ENCODE results near the gene FCGR3A.
"Not testable (repeated sequence)": the region's sequence is repeated elsewhere in the genome, so short reads cannot be mapped to it uniquely, and the experiment has no call there.

The FCGR3A gene

DNA sequence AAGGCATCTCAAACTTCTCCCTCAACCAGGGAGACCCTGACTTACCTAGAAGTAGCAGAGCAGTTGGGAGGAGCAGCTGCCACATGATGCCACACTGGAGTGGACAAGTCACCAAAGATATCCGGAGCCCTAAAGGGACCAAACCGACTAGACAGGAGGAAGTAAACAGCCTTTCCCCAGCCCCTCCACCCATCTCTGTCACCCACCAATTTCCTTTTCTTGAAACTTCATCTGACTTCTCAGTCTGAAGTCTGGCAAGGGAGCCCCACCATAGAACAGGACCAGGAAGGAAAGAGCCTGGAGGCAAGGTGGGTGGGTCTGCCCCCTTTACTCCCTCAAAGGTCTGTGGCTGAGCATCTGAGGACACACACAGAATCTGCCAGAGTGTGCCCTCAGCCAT lies at the start of gene FCGR3A:
TSS of gene FCGR3A (minus strand) at position 167 of the 400 bp plus-strand sequence. CDS start at position 85, 82 bp downstream.
- no peak for DNase-seq (ENCODE audit: low read depth, low spot score)

DNA sequence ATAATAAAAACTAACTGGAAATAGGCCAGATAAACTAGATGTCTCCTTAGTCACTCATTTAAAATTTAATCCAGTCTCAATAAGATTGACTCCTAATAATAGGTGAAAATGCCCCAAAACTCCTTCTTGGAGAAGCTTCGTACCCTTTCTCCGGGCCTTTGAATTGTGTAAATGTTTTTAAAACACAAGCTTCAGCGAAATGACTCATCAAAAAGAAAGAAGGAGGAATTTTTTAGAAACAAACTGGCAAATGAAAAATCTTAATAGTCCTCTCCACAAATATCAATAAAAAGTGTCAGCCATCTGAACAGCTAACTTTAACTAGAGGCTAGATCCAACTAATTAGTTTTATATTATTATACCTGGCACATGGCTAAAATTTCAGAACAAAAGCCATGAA lies 47.5 kb upstream of the FCGR3A start:
- not testable (repeated sequence) for DNase-seq (ENCODE audit: low read depth, low spot score)

DNA sequence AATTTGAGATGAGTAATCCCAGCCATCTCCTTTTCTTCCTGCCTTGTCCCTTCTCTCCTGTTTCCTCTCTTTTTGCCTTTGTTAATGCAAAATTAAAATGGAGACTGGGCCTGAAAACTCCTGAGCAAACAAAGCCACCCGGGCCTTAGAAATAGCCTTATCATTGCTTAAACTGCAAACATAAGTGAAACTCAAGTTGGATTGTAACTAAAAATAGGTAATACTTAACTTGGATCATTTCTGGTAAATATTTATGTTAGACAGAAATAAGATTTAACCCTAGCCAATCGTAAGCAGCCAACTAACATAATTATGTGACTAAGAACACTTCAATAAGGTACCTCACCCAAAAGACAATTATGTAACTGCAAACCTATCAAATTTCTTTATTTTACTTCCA lies 46.0 kb upstream of the FCGR3A start:
- not testable (repeated sequence) for DNase-seq (ENCODE audit: low read depth, low spot score)

DNA sequence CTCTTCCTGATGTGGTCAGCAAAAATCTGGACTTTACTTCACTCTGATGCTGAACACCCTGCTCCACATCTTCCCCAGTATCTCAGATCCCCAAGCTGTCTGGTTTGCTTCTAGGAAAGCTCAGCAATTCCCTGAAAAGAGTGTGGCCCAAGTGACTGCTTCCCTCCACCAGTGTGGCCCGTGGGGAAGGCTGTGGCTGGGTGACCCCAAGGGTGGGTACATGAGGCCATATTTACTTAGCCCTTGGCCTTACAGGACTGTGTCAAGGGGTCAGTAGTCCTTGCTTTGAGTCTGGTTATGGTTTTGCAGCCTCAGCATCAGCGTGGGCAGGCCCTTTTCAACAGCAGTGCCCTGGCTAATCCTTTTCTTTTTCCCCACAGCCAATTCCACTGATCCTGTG lies 45.6 kb upstream of the FCGR3A start:
- not testable (repeated sequence) for DNase-seq (ENCODE audit: low read depth, low spot score)

DNA sequence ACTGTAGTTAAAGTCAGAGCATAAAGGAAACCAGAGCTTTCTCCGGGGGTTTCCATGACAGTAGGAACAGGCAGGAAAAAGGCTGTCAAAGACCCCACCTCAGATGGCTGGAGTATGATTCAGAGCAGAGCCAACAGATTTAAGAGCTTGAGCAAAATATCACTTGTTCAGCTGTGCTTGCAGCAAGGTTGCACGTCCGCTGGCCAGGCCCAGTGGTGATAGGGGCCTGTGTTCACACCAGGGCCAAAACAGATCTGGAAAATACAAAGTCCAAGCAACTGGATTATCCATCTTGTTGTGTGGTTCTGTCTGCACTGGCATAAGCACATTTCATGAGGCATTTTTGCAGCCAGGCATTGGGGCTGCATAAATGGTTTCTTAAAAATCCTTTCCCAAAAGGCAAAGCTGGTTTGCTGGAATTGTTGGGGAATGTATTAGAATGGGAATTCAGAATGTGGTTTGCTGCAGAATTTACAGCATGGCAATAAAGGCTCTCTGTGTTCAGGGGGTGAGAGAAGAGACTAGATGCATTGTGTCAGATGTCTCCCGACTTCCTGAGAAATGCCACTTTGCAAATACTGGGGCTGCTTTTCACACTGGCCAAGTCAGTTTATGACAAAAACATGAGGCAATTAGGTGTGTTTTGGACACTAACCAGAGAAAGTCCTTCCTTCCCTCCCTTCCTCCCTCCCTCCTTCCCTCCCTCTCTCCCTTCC lies 44.8 kb upstream of the FCGR3A start:
- not testable (repeated sequence) for DNase-seq (ENCODE audit: low read depth, low spot score)

DNA sequence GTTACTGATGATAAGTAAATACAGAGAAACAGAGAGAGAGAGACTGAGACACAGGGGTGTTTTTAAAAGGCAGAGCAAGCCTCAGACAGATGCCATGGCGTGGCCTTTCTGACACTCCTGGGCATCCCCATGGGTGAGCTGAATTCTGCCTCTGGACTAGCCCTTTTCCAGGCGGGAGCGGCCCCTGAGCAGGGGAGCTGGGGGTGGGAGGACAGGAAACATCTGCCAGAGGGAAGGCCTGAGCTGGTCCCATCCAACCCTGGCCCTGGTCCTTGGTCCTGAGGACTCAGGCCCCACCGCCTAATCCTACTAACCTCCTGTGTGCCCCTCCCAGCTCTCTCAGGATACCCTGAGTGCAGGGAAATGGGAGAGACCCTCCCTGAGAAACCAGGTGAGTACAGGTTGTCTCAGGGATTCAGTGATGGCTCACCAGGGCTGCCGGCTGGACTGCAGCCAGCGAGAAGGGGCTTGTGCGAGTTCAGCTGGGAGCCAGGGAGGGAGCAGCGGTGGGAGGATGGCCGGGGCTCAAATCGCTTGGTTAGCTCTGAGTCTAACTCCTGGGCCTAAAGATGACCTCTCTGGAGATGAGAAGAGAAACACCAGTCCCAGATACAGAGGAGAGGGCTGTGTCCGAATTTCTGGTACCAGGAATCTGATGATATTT lies 43.6 kb upstream of the FCGR3A start:
- DNase-seq (ENCODE audit: low read depth, low spot score) = not testable (repeated sequence)

DNA sequence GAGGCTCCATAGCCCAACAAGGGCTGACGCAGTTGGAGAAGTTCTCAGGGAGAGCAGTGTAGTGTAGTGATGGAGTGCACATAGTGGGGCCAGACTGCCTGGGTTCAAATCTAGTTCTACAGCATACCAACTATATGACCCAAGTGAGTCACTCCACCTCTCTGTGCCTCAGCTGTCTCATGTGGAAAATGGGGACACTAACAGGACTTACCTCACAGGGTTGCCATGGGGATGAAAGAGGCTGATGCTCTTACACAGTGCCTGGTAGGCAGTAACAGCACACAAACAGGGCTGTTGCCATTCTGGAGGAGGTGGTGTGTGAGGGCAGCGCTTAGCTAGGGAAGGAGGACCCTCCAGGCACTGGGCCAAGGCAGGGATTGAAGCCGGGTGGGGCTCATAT lies 43.0 kb upstream of the FCGR3A start:
- DNase-seq (ENCODE audit: low read depth, low spot score) = not testable (repeated sequence)

DNA sequence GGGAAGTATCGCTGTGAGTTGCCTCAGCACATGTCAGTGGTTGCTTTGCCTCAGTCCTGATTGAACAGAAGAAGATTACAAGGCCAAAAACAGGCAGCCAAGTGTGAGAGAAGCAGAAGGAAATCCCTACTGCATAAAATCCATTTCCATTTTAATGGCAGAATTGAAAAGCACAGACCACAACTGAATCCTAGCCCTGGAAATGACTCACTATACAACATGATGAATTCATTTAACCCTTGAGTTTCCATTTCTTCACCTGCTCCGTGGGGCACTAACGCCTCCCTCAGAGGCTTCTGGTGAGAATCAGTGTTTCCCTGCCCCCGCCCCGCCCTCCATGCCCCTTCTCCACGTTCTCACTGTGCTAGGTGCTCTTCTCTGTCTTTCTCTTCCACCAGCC lies 40.3 kb upstream of the FCGR3A start:
- DNase-seq (ENCODE audit: low read depth, low spot score) = not testable (repeated sequence)

DNA sequence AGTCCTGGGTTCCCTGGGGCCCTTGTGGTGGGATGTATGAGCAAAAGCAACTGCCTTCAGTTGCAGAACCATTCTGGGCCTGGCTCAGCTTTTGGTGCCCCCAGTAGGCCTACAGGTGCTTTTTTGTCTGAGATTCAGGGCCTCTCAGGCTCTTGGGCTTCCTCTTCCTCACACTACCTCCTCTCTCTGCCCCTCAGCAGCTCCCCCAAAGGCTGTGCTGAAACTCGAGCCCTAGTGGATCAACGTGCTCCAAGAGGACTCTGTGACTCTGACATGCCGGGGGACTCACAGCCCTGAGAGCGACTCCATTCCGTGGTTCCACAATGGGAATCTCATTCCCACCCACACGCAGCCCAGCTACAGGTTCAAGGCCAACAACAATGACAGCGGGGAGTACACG lies 39.7 kb upstream of the FCGR3A start:
- not testable (repeated sequence) for DNase-seq (ENCODE audit: low read depth, low spot score)

DNA sequence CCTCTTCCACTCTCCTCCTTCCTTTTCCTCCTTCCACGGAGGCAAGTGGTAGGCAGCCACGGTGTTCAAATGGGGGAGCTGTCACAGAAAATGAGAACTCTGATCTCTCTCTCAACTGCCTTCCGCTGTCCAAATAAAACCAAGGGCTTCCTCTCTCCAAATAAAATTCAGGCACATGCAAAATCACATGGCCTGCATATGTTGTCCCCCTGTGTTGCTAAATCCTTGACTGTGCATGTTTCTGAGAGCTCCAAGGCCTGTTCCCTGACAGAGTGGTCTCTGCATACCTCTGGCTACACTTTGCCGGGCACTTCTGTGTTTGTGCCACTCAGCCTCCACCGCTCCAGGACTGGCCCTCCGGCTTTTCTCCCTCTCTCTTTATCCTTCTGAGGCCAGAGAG lies 39.0 kb upstream of the FCGR3A start:
- DNase-seq (ENCODE audit: low read depth, low spot score) = not testable (repeated sequence)

DNA sequence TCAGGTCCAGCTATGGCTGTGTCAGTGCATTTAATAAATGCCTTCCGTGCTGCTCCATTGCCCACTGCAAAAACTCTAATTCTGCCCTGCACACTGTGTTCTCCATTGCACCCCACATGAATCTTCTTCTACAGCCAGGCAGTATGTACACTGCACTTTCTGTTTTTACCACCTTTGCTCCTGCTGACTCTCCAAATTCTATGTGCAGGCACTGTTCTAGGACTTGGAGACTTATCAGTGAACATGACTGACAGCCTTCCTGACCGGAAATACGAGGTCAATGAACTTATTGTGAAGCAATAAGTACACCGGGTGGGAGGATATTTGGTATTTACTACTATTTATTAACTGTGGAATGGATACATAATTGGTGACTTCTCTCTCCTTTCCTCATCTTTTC lies 33.3 kb upstream of the FCGR3A start:
- not testable (repeated sequence) for DNase-seq (ENCODE audit: low read depth, low spot score)

DNA sequence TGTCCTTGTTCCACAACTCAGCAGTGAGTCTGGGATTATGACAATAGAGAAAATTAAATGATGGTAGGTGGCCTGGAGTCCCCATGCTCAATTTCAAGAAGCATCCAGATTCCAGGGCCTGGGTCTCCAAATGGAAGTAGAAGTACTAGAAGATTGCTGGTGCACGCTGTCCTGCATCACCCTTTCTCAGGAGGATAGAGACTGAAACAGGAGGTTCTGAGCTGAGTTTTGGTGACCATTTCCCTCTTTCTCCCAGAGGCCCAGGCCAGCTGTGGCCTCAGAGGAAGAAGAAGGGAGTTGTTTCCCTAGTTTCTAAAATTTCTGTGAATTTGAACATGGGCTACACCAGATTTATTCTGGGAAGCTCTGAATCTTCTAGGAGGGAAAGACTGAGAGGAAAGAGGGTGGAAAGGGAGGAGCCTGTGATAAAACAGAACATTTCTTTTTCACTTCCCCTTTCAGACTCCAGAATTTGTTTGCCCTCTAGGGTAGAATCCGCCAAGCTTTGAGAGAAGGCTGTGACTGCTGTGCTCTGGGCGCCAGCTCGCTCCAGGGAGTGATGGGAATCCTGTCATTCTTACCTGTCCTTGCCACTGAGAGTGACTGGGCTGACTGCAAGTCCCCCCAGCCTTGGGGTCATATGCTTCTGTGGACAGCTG lies 31.4 kb upstream of the FCGR3A start:
- DNase-seq (ENCODE audit: low read depth, low spot score) = not testable (repeated sequence)

DNA sequence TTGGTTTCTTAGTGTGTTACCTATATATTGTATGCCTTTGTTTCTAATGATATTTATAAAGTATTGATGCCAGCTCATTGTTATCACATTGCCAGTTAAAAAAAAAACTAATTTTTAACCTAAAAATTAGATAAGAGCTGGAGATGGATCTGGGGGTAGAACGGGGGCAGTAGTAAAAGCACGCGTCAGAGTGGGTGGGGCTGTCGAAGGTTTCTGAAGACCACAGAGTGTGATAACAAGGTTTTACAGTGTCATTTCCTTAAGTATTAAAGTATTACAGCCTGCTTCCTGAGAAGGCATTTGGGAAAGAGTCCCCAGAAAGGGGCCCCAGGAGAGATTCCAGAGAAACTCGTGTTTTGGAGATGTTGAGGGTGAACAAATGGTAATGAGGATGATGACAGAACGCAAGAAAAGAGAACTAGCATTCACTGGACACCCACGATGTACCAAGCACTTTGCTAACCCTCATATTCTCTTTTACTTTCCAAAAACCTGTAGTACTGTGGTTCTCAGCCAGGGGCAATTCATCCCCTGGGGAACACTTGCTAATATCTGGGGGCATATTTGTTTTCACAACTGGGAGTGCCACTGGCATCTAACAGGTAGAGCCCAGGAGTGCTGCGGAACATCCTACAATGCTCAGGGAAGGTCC lies 30.4 kb upstream of the FCGR3A start:
- not testable (repeated sequence) for DNase-seq (ENCODE audit: low read depth, low spot score)

DNA sequence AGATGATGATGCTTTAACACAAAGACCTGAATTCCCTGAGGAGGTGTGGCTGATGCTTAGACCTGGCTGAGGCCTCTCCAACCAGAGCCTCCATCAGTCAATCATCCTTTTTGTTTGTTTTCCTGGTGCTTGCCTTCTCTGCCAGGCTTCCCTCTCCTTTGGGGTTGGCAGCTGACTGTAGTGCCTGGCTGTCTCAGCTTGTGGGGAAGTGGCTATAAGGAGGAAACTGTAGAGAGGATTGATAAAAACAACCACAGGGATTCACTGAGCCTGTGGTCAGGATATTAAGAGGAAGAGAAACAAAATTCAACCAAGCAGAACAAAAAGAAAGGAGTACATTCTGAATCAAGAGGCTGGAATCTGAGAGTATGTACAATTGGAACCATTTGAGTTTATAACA lies 27.1 kb upstream of the FCGR3A start:
- DNase-seq (ENCODE audit: low read depth, low spot score) = not testable (repeated sequence)

DNA sequence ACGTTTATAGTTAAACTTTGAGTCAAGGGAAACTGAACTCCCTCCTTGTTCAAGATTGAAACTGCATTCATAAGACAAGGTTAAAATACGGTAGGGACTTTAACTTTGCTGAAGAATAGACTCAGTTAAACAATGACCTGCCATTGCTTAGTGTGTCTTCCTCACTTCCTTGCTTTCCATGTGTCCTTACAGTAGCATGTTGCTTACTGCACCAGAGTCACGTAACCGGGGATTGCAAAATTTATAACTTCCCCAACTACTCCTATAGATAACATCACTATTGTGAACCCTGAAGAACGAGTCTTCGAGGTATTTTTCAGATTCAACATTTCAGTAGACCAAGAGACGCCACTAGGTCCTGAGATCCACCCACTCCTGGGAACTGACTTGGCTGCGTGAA lies 22.1 kb upstream of the FCGR3A start:
- not testable (repeated sequence) for DNase-seq (ENCODE audit: low read depth, low spot score)

DNA sequence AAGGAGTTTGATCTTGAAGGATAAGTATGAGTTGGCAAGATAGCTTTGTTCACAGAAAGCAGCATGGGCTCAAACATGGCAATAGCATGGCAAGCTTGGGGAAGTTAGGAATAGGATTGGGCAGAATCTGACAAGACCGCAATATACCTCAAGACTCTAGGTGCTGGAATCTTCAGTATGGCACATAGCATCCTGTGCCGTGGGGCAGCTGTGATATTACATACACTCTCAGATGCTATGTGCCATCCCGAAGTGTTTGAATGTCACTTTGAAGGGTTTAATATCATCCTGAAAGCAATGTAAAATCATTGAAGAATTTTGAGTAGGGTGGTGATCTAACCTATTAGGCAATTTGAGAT lies 17.0 kb upstream of the FCGR3A start:
- not testable (repeated sequence) for DNase-seq (ENCODE audit: low read depth, low spot score)

DNA sequence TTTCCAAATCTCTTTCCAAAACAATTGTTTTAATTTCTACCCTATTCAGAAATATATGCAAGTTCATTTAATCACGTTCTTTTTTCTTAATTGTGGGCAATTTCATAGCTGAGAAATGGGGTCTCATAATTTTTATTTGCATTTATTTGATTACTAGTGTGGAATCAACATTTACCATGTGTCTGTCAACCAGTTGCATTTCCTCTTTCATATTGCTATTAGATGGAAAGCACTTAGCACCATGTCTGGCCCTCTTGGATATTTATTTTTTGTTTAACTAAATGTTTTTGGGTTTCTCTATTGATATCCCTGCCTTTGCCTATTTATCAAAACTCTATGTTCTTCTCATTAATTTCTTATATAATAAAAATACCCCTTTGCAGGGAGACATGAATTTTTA lies 13.9 kb upstream of the FCGR3A start:
- not testable (repeated sequence) for DNase-seq (ENCODE audit: low read depth, low spot score)

DNA sequence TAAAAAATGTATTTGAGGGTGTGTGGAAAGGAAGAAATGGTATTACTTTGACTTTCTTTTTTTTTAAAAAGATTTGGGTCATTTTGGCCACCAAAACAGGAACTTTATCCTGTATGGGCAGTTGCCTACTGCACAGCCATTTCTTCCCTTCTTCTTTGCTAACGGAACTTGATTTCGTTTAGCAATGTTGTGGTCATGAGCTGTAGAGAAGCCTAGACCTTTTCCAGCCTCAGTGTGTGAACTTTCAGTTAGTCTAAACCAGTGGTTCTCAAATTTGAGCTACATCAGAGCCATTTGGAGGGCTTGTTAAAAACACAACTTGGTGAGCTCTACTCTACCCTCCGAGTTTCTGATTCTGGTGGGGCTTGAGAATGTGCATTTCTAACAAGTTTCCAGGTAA lies 12.8 kb upstream of the FCGR3A start:
- not testable (repeated sequence) for DNase-seq (ENCODE audit: low read depth, low spot score)

DNA sequence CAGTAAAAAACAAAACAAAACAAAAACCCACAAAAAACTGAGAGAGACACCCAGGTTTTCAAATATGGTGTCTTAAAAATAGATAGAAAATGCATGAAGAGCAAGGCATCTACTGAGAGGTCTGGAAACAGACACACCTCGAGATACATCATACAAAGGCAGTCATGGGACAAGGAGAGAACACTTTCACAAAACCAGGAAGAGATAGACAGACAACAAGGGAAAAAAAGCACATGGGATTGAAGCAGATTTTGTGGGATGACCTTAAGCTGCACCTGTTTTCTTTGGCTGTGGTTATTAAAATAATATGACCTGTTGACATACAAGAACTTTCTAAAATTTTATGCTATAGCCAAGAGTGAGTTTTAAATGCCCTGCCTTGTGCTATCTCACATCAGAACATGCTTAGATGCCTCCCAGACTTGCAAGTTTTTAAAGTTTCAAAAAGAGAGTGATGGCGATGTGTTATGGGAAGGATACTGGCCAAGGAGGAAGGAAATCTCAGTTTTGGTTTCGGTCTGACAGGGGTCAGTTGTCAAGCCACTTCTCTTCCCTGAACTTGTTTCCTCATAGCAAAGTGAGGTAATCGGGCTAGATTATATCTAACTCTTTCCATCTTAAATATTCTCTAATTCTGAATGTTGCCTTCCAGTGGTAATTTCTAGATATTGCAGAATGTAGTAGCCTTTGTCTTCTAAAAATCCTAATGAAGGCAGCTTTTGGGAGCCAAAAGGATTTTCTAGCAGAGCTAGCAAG lies 11.5 kb upstream of the FCGR3A start:
- DNase-seq (ENCODE audit: low read depth, low spot score) = not testable (repeated sequence)

DNA sequence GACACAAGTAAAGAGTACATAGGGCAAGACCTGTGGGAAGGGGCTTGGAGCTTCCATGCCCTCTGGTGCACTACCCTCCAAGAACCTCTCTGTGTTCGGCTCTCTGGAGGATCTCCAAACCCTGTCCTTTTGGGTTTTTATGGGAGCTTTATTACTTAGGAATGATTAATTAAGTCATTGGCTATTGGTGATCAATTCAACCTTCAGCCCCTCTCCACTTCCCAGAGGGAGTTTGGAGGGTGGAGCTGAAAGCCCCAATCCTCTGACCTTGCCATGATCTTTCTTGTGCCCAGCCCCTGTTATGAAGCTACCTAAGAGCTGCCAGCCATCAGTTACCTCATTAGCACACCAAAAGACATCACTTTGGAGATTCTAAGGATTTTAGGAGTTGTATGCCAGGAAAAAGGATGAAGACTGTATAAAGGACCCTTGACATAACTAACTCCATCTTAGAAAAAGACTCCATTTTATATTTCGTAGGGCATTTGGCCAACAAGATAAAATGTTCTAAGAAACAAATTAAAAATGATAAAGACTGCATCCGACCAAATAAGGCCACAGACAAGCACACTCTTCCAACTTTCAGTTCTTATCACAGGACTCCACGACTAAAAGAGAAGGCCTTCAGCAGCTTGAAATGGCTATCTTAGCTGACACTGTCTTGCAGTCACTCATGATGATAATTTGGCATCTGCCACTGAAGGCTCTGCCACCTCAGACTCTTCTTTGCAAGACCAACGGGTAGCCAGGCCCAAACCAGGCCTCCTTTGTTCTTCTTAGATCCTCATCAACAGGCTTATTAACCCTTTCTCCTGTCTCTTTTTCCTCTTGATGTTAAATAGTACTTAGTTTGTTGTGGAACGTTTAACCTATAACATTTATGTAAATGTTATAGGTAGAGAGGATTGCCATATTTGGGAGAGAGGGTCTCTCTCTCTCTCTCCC lies 8.2 kb upstream of the FCGR3A start:
- DNase-seq (ENCODE audit: low read depth, low spot score) = not testable (repeated sequence)
